ENCODE data around the gene UPP1.
"Not testable (repeated sequence)": the region's sequence is repeated elsewhere in the genome, so short reads cannot be mapped to it uniquely, and the experiment has no call there.

UPP1 gene
- 18.8 to 247 (median 110) reads per million in 3 experiments for total RNA-seq

DNA sequence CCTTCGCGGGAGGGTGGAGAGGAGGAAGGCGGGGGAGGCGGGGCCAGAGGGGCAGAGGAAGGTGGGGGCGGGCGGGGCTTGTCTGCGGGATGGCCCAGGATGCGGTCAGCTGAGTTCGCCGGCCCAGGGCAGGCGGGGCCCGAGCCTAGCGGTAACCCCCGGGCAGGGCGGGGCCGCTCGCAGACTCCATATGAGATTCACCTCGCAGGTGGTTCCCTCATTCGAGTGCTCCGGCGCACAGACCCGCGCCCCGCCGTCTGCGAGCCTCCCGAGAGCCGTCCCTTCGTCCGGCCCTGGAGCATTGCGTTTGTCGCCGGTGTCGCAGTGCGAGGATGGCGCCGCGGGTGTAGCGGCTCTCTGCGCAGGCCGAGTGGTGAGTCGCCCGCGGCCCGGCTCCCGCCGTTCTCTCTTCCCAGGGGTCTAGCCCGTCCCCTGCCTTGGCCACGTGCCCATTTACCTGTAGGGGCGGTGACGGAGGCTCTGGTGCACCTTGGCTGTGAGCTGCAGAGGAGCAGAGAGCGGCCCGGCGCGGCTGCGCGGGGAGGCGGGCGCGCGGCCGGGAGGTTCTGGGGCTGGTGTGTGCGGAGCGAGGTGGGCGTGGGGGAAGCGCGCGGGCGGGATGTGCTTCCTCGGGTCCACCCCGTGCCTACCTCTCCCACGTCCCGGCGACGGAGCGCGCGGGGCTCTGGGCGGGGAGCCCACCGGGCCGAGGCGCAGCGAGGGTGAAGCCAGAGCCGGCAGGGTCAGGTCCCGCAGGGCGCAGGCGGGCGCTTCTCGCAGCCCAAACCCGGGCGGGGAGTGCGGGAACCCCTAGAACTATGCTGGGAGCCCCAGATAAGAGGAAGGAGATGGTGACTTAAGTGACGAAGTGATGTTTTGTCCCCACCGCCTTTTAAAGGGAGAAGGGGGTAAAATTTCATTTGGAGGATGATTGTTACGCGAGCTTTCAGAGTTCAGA, at the start of gene UPP1:
UPP1 (plus strand) TSS at position 220 of the 958 bp plus-strand sequence. CDS start 5,519 bp downstream, outside the sequence.
- DNase-seq: peak; percentile 68

DNA sequence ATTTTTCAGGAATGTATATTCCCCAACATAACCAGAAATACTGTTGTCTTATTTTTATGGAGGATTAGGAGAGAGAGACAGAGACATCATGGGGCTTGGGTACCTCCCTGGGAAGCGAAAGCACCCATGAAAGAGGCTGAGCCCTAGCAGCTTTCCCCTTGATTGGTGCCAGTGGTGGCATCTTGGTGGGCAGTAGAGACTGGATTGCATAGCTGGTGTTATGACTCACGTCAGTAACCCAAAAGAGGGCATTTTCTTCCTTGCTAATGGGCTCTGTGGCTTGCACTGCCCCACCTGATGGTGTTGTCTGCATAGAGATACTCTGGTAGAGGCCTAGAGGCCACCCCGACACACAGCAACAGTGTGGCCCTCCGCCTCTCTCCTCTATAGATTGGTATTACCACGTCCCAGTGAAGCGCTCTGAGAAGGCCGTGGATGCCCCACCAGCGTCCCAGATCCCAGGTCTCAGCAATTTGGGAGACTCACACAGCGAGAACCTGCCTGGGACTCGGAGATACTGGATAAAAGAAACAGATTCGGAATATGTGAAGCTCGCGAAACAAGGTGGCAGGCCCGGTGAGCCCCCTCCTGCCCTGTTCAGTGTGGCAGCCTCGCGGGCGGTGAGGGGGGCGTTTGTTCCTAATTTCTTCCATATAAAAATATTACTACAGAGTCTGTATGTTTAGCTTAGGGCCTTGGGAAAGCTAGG, 48.0 kb upstream of the UPP1 start:
- no peak for DNase-seq

DNA sequence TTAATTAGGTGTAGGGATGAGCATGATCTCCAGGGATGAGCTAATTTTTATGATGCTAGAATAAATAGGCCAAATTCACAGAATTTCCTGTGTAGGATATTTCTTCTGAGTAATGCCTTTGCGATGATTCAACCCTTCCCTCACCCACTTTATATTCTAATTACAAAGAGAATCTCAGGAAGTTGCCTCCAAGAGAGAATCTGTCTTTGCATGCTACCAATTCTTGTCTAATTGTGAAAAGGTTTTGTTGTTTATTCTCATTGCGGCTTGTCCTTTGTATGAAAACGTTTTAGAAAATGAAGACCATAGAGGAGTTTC, 47.5 kb upstream of the UPP1 start:
- no peak for DNase-seq

DNA sequence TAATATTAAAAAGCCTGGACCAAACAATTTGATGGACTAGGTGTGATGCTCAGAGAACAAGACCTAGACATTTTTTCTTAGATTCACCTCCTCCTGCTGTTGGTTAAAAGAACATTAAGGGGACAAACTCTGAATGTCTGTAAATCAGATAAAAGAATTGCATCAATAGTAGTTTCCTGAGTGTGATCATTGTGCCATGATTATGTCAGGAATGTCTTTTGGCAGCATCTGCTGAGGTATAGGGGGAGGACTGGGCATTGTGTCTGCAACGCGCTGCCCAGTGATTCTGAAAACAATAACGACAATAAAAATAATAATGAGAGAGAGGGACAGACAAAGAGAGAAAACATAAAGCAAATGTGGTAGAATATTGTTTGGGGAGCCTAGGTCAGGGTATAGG, 46.8 kb upstream of the UPP1 start:
- DNase-seq: no peak

DNA sequence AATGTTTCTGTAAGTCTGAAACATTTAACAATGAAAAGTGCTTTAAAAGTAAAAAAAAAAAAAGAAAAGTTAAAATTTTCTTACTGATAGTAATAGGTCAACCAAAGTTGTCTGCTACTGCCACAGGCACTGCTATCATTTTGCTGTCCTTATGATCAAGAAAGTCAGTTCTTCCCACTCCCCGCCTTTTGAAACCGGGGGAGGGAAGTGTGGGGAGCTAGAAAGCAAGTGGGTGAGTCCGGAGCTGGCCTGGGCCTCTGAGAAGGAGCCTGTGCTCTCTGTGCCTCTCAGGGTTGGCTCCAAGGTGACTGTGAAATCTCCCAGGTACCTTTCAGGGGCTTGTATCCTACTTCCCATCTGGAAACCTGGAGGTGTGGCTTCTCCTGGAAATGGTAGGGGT, 46.4 kb upstream of the UPP1 start:
- no peak for DNase-seq

DNA sequence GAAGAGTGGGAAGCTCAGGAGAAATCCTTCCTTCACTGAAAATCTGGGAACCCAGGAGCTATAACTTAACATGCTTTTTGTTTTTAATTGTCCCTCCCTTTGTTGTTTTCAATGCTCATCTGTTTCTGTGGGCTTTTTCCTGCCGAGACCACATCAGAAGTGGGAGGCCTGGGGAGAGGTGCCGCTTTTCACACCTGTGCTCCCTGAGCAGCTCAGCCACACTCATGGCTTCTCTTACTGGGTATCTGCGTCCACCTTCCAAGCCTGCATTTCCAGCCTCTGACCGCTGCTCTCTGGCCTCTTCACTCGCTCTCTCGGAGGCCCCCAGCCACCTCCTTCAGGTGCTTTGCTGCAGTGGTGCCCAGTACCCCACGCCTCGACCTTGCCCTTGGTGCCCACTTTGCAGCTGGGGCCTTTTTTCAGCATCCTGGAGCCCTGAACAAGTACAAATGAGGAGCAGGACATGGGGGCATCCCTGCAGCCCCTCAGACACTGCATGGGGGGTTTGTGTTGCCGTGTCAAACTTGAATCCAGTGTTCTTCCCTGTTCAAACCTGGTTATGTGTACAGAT, 43.8 kb upstream of the UPP1 start:
- no peak for DNase-seq

DNA sequence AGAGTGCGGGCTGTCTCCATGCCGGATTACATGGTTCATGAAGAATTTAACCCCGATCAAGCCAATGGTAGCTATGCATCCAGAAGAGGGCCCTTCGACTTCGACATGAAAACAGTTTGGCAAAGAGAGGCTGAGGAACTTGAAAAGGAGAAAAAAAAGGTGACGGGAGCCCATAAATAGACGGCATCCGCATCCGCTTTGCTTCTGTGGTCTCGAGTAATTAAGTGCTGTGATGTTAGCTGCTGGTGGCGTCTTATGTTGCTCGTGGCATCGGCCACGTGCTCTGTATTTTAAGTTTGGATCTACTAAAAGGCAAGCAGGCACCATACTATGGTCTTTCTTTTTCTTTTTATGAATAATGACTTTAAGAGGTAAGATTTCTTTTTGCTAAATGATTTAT, 42.6 kb upstream of the UPP1 start:
- DNase-seq: peak; percentile 44

DNA sequence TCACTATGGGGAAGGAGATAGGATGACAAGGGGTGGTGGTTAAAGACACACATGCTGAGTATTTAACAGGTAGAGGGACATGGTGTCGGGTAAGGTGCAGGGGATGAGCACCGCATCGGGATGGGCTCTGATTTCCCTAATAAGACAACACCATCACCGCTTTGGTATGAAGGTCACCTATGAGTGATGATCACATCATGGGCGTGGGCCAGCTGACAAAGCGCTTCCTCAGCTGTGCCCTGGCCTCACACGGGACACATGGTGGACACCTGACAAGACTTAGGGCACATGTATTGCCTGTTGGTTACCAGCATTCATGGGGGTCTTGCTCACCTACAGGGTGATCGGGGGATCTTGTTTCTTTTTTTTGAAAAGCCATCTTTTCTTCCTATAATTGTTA, 41.0 kb upstream of the UPP1 start:
- DNase-seq: no peak

DNA sequence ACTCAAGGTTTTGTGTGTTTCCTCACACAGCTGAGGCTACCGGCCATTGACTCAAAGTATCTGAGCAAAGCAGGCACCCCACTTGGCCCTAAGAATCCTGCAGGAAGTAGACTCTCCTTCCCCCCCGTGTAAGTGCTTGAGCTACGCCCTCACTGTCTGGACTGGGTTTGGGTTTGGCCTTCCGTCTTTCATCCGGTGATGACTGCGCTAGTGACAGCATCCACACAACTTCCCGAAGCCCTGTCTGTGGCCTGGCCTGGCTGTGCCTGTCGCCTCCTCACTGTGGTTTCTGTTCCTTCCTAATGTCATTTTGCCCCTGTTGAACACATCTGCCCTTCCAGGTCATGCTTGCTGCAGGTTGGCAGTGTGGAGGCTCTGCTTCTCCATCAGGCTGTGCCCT, 39.2 kb upstream of the UPP1 start:
- no peak for DNase-seq

DNA sequence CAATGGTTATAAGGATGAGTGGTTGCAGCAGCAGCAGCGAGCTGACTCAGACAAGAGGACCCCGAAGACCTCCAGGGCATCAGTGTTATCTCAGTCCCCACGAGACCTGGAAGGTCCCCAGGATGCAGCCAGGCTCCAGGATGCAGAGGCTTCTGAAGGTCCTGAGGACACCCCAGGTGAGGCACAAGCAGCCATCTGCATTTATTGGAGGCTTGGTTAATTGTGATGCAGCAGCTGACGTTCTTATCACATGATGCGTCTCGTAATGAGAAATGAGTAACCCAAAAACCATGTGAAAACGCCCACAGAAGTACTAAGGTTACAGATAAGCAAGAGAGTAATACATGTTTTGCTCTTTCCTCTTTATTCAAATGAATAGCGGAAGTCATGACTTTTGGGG, 36.3 kb upstream of the UPP1 start:
- no peak for DNase-seq

DNA sequence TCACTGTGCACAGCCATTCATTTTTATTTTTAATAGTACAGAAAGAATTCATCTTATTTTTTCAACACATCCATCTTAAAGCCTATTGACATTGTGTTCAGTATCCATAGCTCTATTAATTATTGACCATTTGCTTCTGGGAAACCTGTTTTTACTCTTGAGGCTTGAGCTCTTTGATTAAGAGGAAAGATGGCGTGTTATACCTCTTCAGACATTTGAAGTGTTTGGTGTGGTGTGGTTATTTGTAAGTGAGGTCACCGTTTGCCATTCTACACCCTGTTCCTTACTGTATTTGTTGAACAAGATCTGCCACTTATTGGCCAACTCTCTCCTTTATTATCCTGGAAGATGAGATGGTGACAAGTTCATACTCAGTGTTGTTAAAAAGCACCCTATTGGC, 35.3 kb upstream of the UPP1 start:
- DNase-seq: no peak

DNA sequence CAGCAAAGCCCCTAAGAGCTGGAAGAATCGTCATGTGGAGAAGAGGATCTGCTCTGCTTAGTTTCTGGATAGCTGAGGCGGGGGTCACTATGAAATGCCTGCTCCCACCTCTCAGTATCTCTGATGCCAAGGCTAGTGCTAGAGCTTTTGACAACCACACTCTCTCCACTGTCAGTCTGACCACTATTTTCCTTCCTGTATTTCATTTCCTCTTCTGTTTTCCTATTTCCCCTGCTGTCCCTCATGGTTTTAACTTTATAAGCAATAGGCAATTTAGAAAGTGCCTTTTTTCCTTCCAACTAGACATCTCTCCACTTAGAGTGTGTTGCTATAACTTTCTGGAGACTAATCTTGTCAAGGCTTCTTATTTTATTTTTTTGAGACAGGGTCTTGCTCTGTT, 30.1 kb upstream of the UPP1 start:
- DNase-seq: no peak

DNA sequence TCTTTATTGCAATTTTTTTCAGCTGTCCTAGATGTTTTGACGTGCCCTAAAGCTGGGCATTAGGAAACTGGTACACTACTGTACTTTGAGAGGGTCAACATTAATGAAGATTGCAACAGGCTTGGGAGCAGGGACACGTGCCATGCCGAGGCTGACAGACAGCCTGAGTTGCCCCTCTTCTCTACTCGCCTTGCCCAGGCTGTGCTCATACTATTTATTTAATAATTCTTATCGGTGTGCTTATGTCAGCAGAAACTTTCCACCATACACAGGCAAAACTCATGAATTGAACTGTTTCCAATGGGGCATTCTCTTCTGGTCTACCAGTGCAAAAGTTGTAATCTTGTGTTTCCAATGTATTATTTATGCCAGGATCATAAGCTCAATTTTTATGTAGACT, 29.4 kb upstream of the UPP1 start:
- no peak for DNase-seq

DNA sequence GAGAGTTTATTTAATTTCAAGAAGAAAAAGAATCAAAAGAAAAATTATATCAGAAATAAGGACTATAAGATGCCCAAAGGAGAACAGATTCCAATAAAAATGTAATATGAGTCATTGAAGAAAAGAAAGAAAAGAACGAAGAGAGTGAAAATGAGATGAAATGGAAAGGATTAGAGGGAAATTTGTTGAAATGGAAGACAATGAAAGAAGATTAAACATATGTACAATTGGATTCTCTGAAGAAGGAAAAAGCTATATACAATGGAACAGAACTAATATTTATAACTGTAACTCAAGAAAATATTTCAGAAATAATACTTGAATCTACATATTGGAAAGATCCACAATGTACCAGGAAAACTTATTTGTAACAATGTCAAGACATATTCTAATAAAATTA, 25.1 kb upstream of the UPP1 start:
- no peak for DNase-seq

DNA sequence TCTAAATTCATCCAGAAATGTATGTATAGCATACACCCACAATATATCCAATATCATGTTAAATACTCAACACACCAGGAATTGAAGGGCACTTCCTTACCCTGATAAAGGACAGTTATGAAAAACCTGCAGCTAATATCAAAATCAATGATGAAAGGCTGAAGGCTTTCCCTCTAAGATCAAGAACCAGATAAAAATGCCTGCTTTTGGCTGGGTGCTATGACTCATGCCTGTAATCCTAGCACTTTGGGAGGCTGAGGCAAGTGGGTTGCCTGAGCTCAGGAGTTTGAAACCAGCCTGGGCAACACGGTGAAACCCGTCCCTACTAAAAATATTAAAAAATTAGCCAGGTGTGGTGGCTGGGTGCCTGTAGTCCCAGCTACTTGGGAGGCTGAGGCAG, 21.6 kb upstream of the UPP1 start:
- no peak for DNase-seq

DNA sequence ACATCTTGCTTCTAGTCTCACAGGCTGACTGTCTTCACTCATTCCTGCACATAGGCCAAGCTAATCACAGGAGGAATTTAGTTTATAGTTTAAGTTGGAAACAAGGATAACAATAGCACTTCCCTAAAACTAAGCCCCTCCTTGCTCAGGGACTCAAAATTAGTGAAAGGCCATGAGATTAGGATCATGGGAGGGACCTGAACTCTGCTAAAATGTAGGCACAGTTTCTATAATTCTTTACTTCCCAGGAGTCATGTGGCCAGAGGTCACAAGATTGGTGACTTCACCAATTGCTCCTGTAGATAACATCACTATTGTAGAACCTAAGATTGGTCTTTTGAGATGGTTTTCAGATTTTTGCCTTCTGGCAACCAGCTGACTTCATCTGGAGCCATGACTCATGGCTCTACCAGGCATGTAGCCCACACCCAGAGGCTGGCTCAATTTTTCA, 14.8 kb upstream of the UPP1 start:
- DNase-seq: no peak

DNA sequence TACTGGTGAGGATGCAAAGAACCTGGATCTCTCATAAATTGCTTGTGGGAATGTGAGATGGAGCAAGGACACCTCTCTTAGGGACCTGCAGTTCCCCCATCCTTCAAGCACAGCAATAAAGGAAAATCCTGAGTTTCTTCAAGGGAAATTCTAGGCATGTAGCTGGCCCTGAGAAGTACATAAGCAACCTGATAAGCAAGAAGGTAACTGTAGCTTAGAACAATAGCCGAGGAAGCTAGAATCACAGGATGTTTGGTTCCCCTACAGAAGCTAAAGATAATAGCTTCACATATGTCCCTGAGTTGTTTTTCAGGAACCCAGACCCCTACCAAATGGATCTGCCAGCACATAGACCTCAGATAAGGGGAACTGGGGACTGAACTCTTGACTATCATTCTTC, 11.6 kb upstream of the UPP1 start:
- DNase-seq: no peak

DNA sequence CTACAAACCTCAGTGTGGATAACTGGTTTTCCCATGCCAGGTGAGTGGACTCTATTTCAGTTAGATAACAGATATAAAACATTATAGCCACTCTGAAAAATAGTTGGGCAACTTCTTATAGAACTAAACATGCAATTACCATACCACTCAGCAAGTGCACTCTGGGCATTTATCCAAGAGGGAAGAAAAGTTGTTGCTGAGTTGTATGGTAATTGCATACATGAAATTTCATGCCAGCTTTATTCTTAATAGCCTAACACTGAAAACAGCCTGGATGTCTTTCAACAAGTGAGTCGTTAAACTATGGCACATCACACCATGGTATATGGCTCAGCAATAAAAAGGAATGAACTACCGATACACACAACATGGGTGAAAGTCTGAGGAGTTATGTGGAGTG, 10.6 kb upstream of the UPP1 start:
- DNase-seq: no peak

DNA sequence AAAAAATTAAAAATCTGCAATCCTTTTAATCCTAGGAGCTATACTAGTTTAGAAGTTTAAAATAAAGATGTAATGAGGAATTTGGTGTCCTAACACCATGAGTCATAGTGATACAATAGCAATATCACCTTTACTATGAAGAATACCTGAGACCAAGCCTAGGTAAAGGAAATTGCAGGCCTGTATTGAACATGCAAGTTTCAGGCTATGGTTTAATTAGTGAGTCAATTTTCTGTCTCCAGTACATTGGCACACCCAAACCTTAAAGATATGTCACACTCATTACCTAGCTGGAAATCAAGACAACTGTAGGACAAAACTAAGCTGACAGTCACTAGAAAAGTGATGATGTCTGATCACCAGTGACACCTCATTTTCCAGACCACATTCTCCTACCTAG, 6.7 kb upstream of the UPP1 start:
- not testable (repeated sequence) for DNase-seq

DNA sequence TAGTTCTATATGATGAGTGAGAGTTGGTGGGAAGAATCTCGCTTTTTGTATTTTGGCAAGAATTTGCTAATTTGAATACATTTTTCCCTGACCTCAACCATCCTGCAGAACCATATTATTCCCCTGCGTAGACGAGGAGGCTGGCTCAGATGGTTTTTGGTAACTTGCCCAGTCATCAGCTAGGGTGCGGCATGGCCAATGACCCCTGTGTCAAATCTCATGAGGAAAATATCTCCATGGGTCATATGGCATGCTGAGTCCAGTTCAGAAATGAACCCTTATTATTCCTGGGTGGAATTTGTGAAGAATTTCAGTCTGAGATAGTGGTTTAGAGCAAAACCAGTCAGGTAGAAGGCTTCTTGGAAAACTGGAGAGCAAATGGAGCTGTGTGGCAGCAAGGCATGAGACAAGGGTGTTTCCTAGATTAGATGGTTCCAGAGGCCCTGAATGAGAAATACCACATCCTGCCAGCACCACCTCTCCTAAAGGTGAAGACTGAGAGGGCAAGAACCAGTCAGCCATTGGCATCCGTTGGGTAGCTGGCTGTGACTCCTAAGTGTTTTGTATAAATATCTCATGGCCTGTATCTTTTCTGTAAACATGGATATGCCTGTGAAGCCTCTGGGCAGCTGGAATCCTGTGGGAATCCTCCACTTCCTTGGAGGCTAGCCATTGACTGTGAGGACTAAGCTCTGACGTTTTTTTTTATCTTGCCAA, 5.8 kb upstream of the UPP1 start:
- peak; percentile 37 for DNase-seq

DNA sequence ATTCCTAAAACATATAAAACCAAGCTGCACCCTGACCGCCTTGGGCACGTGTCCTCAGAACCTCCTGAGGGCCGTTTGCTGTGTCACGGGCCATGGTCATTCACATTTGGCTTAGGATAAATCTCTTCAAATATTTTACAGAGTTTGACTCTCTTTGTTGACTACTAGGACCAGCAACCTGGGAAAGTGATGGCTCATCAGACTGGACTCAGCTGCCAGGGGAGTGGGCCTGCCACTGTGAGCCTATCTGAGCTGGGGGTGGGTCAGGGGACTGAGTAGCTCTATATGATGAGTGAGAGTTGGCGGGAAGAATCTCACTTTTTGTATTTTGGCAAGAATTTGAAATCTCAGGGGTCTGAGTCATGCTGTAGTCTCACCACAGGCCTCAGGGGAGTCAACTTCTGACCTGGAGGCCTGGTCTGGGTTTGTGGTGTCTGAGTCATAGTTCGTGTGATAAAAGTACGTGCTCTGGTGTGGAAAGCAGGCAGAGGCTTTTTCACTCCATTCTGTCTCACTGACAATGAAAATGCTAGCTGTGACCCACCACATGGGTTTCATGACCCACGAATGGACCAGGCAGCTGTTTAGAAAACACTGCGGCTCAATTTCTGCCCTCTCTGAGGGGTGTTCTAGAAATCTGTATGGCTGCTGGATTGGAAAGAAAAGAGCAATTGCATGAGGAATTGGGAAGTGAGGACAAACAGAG, 4.2 kb upstream of the UPP1 start:
- peak; percentile 55 for DNase-seq

DNA sequence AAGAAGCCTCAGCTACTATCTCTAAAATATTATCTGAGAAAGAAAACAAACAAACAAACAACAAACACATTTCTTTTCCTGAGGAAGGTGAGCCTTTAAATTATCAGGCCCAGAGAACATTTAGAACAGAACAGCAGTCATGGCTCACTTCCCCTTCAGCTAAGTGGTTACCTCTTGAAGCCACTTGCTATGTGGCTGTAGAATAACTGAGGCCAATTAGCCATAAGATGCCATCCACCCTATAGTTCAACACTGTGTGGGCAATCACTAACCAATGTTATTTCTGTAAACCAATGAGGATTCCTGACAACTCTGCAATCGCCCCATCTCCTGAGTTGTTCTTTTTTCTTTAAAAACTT, 3.7 kb upstream of the UPP1 start:
- DNase-seq: no peak

DNA sequence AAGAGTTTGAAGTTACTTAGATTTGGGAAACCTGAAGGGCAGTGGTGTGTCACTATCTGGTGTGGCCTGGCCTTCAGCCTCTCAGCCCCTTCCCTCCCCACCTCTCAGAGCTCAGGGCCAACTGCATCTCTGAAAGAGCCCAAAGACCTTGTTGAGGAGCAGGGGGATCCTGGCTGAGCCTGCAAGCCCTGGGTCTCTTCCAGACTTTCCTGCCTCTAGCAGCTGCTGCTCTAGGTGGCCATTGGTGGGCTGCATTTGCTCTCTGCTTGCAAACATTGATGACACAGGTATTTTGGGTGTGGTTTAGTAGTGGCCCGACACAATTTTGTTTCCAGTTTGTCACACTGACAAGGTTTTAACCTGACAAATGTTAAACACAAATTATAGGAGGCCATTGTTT, 3.1 kb upstream of the UPP1 start:
- DNase-seq: no peak
